Colonic mucosa (tissue), 4 donors: ENCODE results near the gene SLC16A8. TPM values are rescaled to one million over a fixed set of nuclear protein-coding genes. Genes with fewer than 3 reads are reported as not detected.

ENCODE experiments used
- DNase-seq: peaks from one replicate; pipeline ENCODE4 v3.0.0-alpha.2; 2020
- H3K27ac ChIP-seq: fragments of 200-600 bp; one replicate; pipeline ENCODE4 v1.8.0; 2021
- H3K27me3 ChIP-seq: fragments of 200-600 bp; one replicate; pipeline ENCODE4 v1.8.0; 2021
- H3K36me3 ChIP-seq: fragments of 200-600 bp; one replicate; pipeline ENCODE4 v1.8.0; 2021
- H3K4me1 ChIP-seq: fragments of 200-600 bp; one replicate; pipeline ENCODE4 v1.8.0; 2021; ENCODE audit warnings: mild to moderate bottlenecking
- H3K4me3 ChIP-seq: fragments of 200-600 bp; one replicate; pipeline ENCODE4 v1.8.0; 2021
- H3K9ac ChIP-seq, 2 donors: one replicate each; pipeline ENCODE4 v1.7.0; 2013; ENCODE audit warnings: control low read depth in 2 of 2, low read depth in 2 of 2, low read length in 2 of 2
- H3K9me3 ChIP-seq: fragments of 200-600 bp; one replicate; pipeline ENCODE4 v1.8.0; 2021
- intact Hi-C: fragments of 100-400 bp; cut with DNase I; formaldehyde crosslinking; loops from one replicate; pipeline ENCODE4 v1.14.1; 2022
- total RNA-seq, 2 donors: library from RNA; stranded (reverse); fragmentation: NEBNext Ultra II Directional in 1 of 2; extraction: Animal tissue kit (Norgen Biotek cat#: 25700) in 1 of 2; gene quantifications; one replicate each; pipeline ENCODE4 v1.2.1, GENCODE V29; 2021
- TF ChIP-seq, protein P1 (sequence below): fragments of 200-600 bp; IDR thresholded peaks from one replicate; pipeline ENCODE4 v1.8.0; 2022; ENCODE audit warnings: antibody characterized with exemption, mild to moderate bottlenecking
- donor health status: healthy.
- donor health status: DM: no; HTN: no; CAD: no.
- donor health status: DM: no; HTN: no; CAD: no.

SLC16A8 gene, protein sequence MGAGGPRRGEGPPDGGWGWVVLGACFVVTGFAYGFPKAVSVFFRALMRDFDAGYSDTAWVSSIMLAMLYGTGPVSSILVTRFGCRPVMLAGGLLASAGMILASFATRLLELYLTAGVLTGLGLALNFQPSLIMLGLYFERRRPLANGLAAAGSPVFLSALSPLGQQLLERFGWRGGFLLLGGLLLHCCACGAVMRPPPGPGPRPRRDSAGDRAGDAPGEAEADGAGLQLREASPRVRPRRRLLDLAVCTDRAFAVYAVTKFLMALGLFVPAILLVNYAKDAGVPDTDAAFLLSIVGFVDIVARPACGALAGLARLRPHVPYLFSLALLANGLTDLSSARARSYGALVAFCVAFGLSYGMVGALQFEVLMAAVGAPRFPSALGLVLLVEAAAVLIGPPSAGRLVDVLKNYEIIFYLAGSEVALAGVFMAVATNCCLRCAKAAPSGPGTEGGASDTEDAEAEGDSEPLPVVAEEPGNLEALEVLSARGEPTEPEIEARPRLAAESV
- total RNA-seq, result under 1 TPM in 1 of 2 donors, not detected in 1; 0.27 TPM

DNA sequence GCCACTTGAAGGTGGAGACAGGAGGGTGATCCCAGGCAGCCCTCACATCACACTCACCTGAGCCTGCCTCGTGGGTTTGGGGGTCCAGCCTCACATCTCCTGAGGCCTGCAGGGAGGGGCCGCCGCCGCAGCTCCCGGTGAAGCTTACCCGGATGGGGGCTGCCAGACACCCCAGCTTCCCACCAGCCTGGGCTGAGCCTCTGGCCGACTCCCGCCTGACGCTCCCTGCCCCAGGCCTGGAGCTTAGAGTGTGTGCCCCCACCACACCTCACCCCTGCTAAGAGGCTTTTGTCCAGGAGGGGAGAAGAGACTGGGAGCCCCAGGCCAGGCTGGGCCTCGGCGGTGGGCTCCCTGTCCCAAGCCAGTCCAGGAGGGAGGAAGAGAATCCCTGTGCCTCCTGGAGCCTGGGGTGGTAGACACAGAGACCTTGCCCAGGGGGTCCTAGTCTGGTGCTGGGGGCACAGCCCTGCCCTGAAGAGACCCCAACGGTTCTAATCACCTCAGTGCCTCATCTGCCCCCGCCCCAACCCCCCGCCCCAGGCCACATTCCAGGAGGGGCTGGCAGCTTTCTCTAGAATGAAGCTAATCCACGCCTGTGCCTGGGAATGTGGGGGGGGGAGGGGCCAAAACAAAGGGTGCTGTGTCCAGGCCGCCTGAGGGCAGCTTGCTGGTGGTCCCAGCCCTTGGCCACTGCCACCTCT is at the start of gene SLC16A8:
SLC16A8 (minus strand) TSS at position 254 of the 701 bp plus-strand sequence. CDS start 1,311 bp downstream, outside the sequence.
- TF ChIP-seq, protein P1, sequence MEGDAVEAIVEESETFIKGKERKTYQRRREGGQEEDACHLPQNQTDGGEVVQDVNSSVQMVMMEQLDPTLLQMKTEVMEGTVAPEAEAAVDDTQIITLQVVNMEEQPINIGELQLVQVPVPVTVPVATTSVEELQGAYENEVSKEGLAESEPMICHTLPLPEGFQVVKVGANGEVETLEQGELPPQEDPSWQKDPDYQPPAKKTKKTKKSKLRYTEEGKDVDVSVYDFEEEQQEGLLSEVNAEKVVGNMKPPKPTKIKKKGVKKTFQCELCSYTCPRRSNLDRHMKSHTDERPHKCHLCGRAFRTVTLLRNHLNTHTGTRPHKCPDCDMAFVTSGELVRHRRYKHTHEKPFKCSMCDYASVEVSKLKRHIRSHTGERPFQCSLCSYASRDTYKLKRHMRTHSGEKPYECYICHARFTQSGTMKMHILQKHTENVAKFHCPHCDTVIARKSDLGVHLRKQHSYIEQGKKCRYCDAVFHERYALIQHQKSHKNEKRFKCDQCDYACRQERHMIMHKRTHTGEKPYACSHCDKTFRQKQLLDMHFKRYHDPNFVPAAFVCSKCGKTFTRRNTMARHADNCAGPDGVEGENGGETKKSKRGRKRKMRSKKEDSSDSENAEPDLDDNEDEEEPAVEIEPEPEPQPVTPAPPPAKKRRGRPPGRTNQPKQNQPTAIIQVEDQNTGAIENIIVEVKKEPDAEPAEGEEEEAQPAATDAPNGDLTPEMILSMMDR, result no peak
- Histone ChIP-seq H3K27ac (no peak within 1 kb of the TSS), H3K9me3 (no peaks in the 10 kb centered on the region), H3K4me3 (no peak within 1 kb of the TSS), H3K4me1 (peaks cover 6% of the 10 kb centered on the region), H3K36me3 (no peaks in the 10 kb centered on the region), H3K27me3 (peaks cover 21% of the 10 kb centered on the region), H3K9ac (no peak within 1 kb of the TSS)
- intact Hi-C loops, result no loop called here
- DNase-seq, result no peak

DNA sequence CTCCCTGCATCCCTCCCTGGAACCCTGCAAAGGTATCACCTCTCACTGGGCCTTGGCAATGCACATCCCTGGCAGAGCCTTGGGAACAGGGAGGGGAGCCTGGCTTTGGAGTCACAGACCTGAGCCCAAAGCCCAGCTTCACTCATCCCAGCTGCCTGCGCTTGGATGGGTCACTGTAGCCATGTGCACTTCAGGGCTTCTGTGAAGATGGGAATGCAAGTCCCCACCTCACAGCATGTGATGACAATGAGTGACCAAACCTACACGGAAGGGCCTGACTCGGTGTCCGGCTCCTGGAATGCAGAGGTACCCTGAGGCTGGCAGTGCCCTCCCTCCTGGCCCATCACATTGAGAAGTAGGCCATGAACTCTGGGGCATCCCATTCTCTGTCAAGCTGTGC is 49.3 kb upstream of the SLC16A8 start:
- TF ChIP-seq, protein P1, result no peak
- Histone ChIP-seq H3K4me1 (no peaks in the 10 kb centered on the region), H3K9me3 (no peaks in the 10 kb centered on the region), H3K36me3 (no peaks in the 10 kb centered on the region), H3K9ac (no peak overlapping the region), H3K27ac (no peak overlapping the region), H3K27me3 (no peaks in the 10 kb centered on the region), H3K4me3 (no peak overlapping the region)
- no peak for DNase-seq
- intact Hi-C loops, result no loop called here

DNA sequence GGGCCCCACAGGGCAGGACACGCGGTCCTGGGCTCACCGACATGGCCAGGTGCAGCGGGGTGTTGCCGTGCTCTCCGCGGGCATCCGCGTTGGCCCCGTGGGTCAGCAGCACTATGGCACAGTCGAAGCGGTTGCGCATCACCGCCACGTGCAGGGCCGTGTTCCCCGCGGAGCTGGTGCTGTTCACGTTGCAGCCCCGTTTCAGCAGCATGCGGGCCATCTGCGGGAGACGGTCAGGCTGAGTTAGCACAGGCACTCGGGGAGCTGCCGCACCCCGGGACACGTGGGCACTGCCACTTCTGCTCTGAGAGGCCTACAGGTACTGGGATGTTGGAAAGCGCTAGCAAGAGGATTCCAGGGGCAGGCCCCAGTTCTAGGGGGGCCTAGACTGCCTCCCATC is 48.8 kb upstream of the SLC16A8 start:
- no peak for DNase-seq

DNA sequence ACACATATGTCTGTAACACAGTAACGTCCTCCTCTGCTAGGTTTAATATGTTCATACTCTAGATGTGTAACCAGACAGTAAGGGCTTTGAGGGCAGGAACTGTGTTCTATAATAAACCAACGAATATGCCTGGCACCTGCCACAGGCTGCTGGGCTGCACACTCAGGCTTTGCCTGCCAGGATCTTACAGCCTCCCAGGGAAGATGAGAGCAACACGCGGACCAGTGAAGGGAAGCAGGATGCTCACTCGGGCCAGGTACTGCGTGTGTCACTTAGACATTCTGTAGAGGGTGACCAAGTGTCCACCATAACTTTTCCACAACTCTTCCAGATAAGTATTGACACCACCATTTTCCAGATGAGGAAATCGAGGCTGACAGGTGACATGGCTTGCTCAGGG is 48.2 kb upstream of the SLC16A8 start:
- no peak for DNase-seq
- H3K9ac ChIP-seq, result no peak overlapping the region
- no peaks in the 10 kb centered on the region for H3K4me1 ChIP-seq
- no peak overlapping the region for H3K4me3 ChIP-seq
- no peak overlapping the region for H3K27ac ChIP-seq
- H3K27me3 ChIP-seq, result no peaks in the 10 kb centered on the region
- intact Hi-C loops, result no loop called here
- TF ChIP-seq, protein P1, result no peak
- H3K9me3 ChIP-seq, result no peaks in the 10 kb centered on the region
- H3K36me3 ChIP-seq, result no peaks in the 10 kb centered on the region

More for the DNA sequence above, 48.8 kb upstream of the SLC16A8 start:
- Histone ChIP-seq H3K4me3 (no peak overlapping the region), H3K27ac (no peak overlapping the region), H3K9ac (no peak overlapping the region), H3K36me3 (no peaks in the 10 kb centered on the region), H3K9me3 (no peaks in the 10 kb centered on the region), H3K4me1 (no peaks in the 10 kb centered on the region), H3K27me3 (no peaks in the 10 kb centered on the region)
- intact Hi-C loops, result no loop called here
- TF ChIP-seq, protein P1, result no peak

DNA sequence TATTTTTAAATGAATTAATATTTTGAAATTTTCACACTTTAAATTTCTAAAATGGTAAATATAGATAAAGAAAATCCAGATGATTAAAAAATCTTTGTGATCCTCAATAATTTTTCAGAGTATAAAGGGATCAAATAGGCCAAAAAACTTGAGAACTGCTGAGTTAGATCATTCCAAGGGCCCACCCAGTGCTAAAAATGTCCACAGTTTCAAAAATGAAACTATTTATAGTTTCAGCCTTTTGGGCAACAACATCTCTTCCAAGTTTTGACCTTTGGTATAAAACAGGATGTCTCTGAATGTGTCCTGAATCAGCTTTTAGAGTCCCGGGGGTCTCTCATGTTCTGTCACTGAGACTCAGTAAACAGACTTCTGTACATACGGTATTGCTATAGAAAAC is 47.4 kb upstream of the SLC16A8 start:
- Histone ChIP-seq H3K27me3 (no peaks in the 10 kb centered on the region), H3K9me3 (no peaks in the 10 kb centered on the region), H3K36me3 (no peaks in the 10 kb centered on the region), H3K4me3 (no peak overlapping the region), H3K27ac (no peak overlapping the region), H3K9ac (no peak overlapping the region), H3K4me1 (no peaks in the 10 kb centered on the region)
- no peak for DNase-seq
- TF ChIP-seq, protein P1, result no peak
- intact Hi-C loops, result no loop called here
